HG03039 (cell line): ENCODE data around the gene CD209.

ENCODE experiments used
- ATAC-seq: cut with Tn5 transposase; IDR thresholded peaks from one replicate; pipeline ENCODE4 v1.9.1; 2021; ENCODE audit warnings: mild to moderate bottlenecking, moderate library complexity; ENCODE audit not compliant: unreplicated experiment

Gene CD209

DNA sequence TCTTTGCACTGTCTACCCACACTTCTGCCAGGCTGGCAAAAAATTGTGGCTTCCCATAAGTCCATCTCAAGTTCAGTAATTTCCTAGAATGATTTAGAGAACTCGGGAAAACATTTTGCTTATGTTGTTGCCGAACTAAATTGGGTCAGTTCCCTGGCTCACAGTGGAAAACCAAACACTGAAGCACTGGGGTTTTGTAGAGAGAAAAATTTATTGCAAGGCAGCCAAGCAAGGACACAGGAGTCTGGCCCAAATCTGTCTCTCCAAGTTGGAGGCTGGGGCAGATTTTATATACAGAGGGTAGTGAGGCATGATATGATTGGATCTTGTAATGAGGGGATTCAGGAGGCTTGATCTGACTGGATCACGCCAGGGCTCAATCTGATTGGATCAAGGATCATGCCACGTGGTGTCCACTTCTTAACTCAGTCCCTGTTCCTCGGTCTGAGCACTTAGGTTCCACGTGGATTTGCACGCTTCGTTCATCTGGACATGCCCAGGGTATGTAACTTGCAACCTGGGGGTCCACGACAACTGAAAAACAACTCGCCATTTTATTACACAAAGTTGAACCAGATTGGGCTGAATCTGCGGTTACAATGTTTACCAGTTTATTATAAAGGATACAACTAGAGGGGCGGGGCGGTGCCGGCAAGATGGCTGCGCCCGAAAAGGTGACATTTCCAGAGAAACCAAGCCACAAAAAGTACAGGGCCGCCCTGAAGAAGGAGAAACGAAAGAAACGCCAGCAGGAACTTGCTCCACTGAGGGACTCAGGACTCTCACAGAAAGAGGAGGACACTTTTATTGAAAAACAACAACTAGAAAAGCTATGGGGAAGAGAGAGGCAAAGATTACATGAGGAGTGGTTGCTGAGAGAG lies 7.3 kb downstream of the CD209 start:
- ATAC-seq = no peak

DNA sequence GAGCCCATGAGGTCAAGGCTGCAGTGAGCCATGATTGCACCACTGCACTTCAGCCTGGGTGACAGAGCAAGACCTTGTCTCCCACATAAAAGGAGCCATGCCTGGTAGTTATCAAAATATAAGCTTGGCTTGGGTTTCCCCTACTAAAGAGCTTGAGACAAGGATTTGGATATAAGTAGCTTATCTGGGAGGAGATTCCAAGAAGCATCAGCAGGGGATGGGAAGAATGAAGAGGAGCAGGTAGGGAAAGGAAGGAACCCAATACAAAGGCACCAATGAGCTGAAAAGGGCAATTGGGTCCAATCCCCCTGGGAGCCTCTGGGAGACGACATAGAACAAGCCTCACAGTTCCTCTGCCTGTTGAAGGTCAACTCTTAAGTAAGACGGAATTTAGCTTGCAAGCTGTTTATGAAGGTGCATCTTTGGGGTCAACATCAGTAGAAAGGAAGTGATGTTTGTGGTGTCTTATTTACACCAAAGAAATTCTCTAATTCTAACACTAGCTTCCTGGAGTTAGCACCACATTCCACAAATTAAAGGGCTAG lies 8.1 kb downstream of the CD209 start:
- no peak for ATAC-seq

DNA sequence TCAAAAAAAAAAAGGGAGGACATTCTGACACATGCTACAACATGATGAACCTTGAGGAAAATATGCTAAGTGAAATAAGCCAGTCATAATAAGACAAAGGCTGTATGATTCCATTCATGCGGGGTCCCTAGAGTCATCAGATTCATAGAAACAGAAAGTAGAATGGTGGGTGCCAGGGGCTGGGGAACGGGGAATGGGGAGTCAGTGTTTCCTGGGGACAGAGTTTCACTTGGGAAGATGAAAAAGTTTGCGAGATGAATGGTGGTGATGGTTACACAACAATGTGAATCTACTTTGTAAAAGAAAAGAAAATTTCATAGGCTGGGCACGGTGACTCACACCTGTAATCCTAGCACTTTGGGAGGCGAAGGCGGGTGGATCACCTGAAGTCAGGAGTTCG lies 9.3 kb downstream of the CD209 start:
- ATAC-seq = no peak

DNA sequence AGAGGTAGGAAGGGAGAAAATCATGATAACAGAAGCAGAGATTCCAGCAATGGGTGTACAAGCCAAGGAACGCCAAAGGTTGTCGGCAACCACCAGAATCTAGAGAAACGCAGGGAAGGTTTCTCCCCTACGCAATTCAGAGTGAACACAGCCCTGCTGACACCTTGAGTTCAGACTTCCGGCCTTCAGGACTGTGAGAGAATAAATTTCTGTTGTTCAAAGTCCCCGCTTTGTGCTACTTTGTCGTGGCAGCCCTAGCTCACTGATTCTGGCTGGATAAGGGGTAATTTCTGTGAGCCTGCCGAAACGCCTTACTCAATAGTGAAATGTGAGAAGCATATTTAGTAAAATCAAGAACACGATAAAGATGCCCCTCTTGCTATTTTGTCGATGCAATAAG lies 10.1 kb downstream of the CD209 start:
- ATAC-seq = no peak

DNA sequence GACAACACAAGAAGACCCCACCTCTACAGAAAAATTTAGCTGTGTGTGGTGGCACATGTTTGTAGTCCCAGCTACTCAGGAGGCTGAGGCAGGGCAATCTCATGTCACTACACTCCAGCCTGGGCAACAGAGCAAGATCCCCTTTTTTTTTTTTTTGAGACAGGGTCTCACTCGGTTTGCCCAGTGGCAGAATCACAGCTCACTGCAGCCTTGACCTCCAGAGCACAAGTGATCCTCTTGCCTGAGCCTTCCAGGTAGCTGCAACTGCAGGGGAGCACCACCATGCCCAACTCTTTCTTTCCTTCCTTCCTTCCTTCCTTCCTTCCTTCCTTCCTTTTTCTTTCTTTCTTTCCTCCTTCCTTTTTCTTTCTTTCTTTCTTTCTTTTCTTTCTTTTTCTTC lies 11.2 kb downstream of the CD209 start:
- no peak for ATAC-seq

DNA sequence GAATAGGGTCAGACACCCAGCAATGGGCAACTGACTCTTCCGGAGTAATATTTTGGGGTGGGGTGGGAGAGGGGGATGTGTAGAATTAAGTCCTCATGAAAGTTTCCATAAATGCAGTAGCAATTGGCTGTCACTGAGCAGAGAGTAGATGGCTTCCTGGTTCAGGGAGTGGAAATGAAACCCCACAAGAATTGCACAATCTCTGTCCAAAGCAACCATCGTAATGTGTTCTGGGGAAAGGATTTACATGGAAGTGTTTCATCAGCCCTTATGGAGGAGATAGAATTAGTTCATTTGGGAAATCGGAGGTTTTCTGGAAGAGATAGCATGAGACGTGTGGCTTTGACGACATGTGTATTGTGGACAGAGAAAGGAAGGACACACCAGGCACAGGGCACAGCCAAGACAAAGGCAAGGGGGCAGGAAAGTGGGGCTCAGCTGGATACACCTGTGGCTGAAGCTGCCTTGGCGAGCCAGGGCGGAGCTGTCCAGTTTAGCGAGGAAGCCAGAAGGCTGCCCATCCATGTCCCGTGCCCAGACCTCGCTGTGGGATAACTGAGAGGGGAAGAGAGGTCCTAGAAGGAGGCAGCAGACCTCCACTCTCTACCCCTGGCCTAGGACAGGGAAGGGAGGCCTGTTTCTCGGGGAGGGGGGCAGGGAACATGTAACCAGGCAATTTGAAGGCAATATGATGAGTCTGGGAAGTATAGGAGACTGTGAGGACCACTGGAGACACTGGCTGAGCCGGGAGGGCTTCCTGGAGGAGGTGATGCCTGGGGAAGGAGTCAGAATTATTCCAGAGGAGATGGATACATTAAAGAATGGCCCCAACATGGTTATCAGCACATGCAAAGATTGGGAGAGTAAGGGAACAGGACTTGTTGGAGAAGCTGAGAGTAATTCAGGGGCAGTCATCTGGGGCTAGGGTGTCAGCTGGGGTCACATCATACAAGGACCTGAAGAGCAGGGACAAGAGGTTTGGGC lies 12.8 kb downstream of the CD209 start:
- ATAC-seq = no peak

DNA sequence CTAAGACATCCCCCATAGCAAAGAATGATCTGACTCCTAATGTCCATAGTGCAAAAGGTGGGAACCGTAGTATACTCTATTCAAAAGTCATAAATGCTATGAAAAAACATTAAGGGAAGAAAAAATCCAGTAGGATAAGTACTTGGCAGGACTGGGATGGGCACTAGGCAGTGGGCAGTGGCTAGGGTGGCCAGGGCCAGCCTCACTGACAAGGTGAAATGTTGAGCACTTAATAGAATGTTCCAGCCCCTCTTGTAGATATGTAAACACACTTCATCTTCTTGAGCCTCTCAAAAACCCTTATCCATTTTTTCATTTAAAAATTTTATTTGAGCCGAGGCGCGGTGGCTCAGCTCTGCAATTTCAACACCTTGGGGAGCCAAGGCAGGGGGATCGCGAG lies 14.0 kb downstream of the CD209 start:
- no peak for ATAC-seq

DNA sequence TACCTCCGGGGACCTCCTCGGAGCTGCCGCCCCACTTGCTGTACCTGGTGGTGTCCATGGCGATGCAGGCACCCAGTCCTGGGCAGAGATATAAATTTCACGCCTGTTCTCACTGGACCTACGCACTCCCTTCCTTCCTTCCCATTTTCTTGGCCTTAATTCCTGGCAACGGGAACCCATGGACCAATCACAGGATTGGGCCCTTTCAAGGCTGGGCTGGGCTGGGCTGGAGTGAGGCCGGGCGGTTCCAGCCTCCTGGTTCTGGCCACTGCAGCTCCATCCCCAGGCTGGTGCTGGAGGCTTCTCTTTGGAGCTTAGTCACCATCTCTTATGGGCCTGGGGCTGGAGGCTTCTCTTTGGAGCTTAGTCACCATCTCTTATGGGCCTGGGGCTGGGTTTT lies 15.3 kb downstream of the CD209 start, which contains the start of gene CLEC4G:
Gene CLEC4G, minus strand, starts transcription at position 66 of the 400 bp plus-strand sequence. Its CDS starts 8 bp downstream, at position 58.
- ATAC-seq = no peak

DNA sequence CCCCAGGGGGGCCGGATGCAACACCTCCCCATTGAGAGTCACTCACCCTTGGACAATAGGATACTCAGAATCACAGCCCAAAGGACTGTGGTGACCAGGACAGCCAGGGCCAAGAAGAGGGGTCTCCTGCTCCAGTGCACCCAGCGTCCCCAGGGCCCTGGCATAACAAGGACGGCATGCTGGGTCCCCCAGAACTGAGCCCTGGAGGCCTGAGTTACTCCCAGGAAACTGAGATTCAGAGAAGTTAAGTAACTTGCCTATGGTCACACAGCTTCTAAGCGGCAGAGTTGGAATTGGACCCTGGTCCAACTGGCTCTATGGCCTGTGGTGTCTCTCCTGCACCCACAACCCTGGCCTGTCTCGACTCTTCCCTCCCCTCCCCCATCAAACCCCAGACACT lies 15.7 kb downstream of the CD209 start:
- ATAC-seq = no peak

DNA sequence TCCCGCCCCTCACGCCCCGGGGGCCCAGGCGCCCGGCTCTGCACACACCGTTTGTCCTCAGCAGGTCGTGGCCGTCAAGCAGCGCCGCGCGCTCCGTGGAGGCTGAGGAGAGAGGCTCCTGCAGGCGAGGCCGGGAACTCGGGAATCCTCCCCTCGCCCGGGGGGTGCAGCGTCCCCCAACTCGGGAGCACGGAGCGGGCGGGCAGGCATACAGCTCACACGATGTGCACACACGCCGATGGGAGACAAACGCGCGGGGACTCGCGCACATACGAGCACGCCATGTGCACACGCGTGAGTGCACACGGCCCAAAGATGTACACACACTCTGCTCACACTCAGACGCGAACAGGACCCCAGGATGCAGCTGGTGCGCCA lies 16.1 kb downstream of the CD209 start:
- no peak for ATAC-seq

DNA sequence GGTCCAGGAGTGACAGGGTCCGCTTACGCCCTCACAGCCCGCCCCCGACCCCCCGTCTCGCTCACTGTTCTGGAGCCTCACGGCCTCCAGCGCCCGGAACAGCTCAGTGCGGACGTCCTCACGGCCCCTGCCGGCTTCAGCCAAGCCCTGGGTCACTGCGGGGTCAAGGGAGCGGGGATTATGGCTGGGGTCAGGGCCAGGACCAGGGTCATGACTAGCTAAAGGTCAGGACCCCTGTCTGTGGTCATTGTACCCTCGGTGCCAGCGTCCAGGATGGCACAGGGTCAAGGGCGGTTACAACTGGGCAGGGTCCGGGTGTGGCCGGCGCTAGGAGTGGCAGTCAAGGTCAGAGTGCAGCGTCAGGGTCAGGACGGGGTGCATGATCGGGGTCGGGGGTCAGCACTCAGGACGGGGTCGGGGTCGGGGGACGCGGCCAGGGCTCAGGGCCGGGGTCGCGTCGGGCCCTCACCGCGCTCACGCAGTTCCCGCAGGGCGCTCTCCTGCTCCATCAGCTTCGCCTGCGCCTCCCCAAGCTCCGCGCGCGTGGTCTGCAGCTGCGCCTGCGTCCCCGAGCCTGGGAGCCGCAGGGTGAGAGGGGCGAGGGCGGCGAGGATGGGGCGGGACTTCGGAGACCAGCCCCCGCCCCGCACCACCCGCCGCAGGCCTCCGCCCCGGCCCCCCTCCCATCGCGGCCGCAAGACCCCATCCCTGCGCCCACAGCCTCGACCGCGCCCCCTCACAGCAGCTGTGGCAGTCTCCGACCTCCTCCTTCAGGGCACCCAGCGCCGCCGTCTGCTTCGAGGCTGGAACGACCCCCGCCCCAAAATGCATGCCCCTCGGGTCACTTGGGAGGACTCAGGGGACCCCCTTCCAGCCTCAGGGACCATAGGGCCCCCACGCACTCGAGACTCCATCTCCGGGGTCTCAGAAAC lies 16.8 kb downstream of the CD209 start:
- ATAC-seq = no peak

DNA sequence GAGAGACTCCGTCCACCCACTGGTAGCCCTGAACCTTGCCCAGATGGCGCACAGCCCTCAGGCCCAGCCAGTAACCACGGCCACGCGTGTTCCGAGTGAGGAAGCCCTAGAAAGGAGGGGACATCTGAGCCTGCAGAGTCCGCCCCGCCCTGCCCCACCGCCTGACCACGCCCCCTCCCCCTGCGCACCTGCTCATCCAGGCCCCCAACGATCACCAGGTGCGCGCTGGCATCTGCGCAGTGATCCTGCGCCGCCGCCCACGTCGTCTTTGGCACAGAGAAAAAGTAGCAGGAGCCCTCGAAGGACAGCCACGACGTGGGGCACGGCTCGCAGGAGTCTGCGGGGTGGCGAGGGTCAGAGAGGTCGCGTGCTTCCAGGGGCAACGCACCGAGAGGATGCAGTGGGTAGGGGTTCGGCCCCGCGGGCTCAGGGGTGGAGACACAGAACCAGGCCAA lies 17.5 kb downstream of the CD209 start:
- ATAC-seq = no peak

DNA sequence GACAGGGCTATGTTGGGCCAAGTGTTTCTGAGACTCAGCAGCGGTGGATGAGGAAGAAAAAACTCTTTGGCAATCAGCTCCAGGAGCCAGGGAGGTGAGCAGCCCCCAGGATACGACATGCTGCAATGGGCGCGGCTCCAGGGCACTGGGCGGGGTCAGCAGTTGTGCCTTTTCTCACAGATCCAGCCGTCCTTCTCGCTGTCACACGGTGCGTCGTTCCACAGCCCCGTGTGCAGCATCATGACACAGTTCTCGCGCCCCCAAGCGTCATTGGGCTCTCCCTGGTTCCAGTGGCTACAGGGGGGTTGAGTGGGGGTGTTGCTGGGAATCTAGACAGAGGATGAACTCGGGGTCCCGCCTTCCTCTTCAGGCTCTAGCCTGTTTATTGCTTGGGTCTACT lies 18.1 kb downstream of the CD209 start:
- ATAC-seq = no peak

DNA sequence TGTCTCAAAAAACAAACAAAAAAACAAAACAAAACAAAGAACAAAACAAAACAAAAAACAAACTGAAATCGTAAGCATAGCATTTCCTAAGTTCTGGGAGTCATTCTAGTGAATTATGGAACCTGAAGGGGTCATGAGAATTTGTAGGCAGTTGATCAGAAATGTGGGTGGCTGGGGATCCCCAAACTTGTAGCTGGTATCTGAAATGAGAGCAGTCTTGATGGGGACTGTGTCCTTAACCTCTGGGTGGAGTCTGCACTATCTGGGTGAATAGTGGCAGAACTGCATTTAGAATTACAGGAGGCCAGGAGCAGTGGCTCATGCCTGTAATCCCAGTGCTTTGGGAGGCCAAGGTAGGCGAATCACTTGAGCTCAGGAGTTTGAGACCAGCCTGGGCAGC lies 21.5 kb downstream of the CD209 start:
- no peak for ATAC-seq

DNA sequence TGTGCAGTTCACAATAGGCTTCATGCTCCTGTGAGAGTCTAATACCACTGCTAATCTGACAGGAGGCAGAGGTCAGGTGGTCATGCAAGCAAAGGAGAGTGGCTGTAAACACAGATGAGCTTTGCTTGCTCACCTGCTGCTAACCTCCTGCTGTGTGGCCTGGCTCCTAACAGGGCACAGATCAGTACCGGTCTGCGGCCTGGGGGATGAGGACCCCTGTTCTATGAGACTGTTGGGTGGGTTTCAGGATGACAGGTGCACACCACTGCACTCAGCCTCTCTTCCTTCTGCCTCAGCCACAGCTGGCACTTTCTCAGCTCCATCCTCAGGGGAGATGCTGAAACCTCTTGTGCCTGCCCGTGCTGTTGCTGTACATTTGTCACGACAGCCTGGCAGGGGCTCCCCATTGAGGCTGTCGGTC lies 25.1 kb downstream of the CD209 start:
- ATAC-seq = no peak

DNA sequence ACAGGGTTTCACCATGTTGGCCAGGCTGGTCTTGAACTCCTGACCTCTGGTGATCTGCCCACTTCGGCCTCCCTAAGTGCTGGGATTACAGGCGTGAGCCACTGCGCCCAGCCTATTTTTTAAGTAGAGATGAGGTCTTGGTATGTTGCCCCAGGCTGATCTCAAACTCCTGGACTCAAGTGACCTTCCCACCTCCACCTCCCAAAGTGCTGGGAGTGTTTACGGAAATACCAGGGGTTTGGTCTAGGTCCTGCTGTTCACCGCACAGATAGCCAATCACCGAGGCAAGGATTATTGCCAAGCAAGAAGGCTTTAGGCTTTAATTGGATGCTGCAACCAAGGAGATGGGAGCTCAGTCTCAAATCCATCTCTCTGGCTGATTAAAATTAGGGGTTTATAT lies 27.0 kb downstream of the CD209 start:
- no peak for ATAC-seq

DNA sequence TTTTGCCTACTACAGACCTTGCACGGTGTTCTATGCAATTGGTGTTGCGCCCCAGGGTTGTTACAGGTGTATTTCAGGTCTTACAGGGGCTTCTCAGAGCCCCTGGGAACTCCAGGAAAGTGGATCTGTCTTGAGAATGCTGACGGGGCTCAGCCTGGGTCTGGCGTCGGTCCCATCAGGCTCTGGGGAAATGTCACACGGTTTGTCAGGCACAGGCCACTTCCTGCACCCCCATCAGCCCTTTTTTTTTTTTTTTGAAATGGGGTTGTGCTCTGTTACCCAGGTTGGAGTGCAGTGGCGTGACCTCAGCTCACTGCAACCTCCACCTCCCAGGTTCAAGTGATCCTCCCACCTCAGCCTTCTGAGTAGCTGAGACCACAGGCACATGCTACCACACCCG lies 28.7 kb downstream of the CD209 start:
- ATAC-seq = no peak

DNA sequence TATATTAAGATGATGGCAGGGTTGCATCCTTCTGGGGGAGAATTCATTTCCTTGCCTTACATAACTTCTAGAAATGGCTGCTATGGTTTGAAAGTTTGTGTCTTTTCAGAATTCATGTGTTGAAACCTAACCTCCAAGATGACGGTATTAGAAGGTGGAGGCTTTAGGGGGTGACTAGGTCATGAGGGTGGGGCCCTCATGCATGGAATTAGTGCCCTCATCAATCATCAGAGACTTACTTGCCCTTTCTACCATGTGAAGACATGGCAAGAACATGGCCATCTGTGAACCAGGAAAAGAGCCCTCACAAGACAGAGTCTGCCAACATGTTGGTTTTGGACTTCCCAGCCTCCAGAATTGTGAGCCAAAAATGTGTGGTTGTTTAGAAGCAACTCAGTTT lies 30.6 kb downstream of the CD209 start:
- ATAC-seq = no peak

DNA sequence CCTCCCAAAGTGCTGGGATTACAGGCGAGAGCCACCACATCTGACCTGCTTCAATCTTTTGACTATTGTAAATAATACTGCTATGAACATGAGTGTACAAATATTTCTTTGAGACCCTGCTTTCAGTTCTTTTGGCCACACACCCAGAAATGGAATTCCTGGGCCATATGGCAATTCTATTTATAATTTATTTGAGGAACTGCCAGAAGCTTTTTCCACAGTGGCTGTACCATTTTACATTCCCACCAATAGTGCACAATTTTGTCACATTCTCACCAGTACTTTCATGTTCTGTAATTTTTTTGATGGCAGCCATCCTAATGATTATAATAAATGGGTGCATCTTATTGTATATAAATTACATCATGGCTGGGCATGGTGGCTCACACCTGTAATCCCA lies 31.7 kb downstream of the CD209 start:
- ATAC-seq = no peak

DNA sequence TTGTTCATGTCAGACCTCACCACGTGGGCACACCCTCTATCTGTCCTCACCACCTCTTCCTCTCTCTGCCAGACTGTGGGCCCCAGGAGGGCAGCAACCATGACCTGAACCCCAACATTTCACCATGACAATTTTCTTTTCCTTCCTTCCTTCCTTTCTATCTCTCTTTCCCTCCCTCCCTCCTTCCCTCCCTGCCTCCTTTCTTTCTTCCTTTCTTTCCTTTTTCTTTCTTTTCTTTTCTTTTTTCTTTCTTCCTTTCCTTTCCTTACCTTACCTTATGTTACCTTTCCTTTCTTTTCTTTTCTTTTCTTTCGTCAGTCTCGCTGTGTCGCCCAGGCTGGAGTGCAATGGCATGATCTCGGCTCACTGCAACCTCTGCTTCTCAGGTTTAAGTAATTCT lies 36.7 kb downstream of the CD209 start:
- no peak for ATAC-seq
